Measurements from ENCODE around the gene TBC1D2B. TPM values are rescaled to one million over a fixed set of nuclear protein-coding genes. Genes with fewer than 3 reads are reported as not detected.

The TBC1D2B gene
- total RNA-seq, 1 experiment from 2014 or later, result 18.3 TPM

- no peak overlapping the region for H3K27ac Mint-ChIP-seq
Measured at GRCh38 chr15:78108300-78109084, 31.0 kb upstream of the TBC1D2B start.

More at GRCh38 chr15:78108300-78109084, 31.0 kb upstream of the TBC1D2B start:
- Mint-ChIP-seq H3K9me3 (no peaks in the 10 kb centered on the region), H3K27me3 (ENCODE audit: low read depth) (no peaks in the 10 kb centered on the region), H3K4me1 (peaks cover 3% of the 10 kb centered on the region; the same call in 1 of the 2 replicates), H3K36me3 (peaks cover 9% of the 10 kb centered on the region; the same call in 1 of the 2 replicates), H3K4me3 (no peak overlapping the region)
- ATAC-seq (peak; percentile 89), DNase-seq (ENCODE audit: low spot score) (peak; percentile 81)
- TF ChIP-seq ELF4 (CRISPR knock-in tag; IDR thresholded peaks at IDR 0.05; ENCODE audit: low read depth) (no peak), CTCF (IDR thresholded peaks at IDR 0.05) (peak; percentile 61), ESRRA (CRISPR knock-in tag; IDR thresholded peaks at IDR 0.05; ENCODE audit: borderline replicate concordance) (no peak), NFE2L1 (CRISPR knock-in tag; IDR thresholded peaks at IDR 0.05) (no peak), USF2 (CRISPR knock-in tag; IDR thresholded peaks at IDR 0.05) (no peak), HMGXB4 (CRISPR knock-in tag; IDR thresholded peaks at IDR 0.05) (0 out of 2 replicates have a peak, but pooled peaks have one; percentile 49), ARID4B (CRISPR knock-in tag; IDR thresholded peaks at IDR 0.05; ENCODE audit: borderline replicate concordance) (no peak)
- ChIA-PET POLR2A (interaction anchor here (0.7 to 1.1 kb wide), 2 partner anchors 11 to 108 kb away, joined by 3 to 5 read pairs; no protein-coding TSS in a partner anchor), CTCF (interaction anchor here (0.6 to 4.5 kb wide), 77 partner anchors 9 to 457 kb away, joined by 3 to 91 read pairs (median 5); partner anchors contain the start of genes ACSBG1, CHRNA5, CIB2 and DNAJA4)

Data from WTC11 (cell line).